Mesenchymal stem cell (in vitro differentiated cells and primary cell): ENCODE results near the gene DTNB.
"Not testable (repeated sequence)": the region's sequence is repeated elsewhere in the genome, so short reads cannot be mapped to it uniquely, and the experiment has no call there.

ENCODE experiments used
- DNase-seq: peaks from one replicate; pipeline ENCODE4 v3.0.0-alpha.2; 2013
- H2AFZ ChIP-seq: one replicate; pipeline ENCODE4 v1.6.1; 2013; ENCODE audit warnings: low read depth, mild to moderate bottlenecking, control low read depth, inconsistent platforms, low read length, moderate library complexity
- H2AK5ac ChIP-seq: 2 replicates; pipeline ENCODE4 v1.6.1; 2013; ENCODE audit warnings: low read length, moderate library complexity, mild to moderate bottlenecking, inconsistent platforms; ENCODE audit not compliant: severe bottlenecking
- H2BK120ac ChIP-seq: one replicate; pipeline ENCODE4 v1.6.1; 2013; ENCODE audit warnings: low read depth, mild to moderate bottlenecking, inconsistent platforms, low read length, moderate library complexity
- H2BK12ac ChIP-seq, 2 experiments: one replicate each; pipeline ENCODE4 v1.6.1; 2013; ENCODE audit warnings: inconsistent platforms in 2 of 2, low read length in 2 of 2, mild to moderate bottlenecking in 2 of 2, moderate library complexity in 2 of 2, control low read depth in 1 of 2
- H2BK15ac ChIP-seq: one replicate; pipeline ENCODE4 v1.6.1; 2013; ENCODE audit warnings: mild to moderate bottlenecking, low read depth, inconsistent platforms; ENCODE audit not compliant: poor library complexity, severe bottlenecking
- H2BK5ac ChIP-seq: 2 replicates; pipeline ENCODE4 v1.6.1; 2013; ENCODE audit warnings: low read depth, mild to moderate bottlenecking, low read length, control low read depth, inconsistent platforms; ENCODE audit not compliant: poor library complexity, severe bottlenecking
- H3K14ac ChIP-seq, 2 experiments: one replicate each; pipeline ENCODE4 v1.6.1; 2013; ENCODE audit warnings: inconsistent platforms in 2 of 2, low read length in 2 of 2, control low read depth in 1 of 2, mild to moderate bottlenecking in 1 of 2, moderate library complexity in 1 of 2
- H3K18ac ChIP-seq, 2 experiments: one replicate each; pipeline ENCODE4 v1.6.1; 2013; ENCODE audit warnings: inconsistent platforms in 2 of 2, low read length in 2 of 2, control low read depth in 1 of 2, low read depth in 1 of 2, mild to moderate bottlenecking in 1 of 2
- H3K23ac ChIP-seq, 2 experiments: one replicate each; pipeline ENCODE4 v1.6.1; 2013; ENCODE audit warnings: inconsistent platforms in 2 of 2, low read length in 2 of 2, mild to moderate bottlenecking in 2 of 2, moderate library complexity in 2 of 2, control low read depth in 1 of 2
- H3K27ac ChIP-seq: 2 replicates; pipeline ENCODE4 v1.5.1; 2013; ENCODE audit warnings: mild to moderate bottlenecking, moderate library complexity, low read length, control low read depth, inconsistent platforms; ENCODE audit not compliant: poor library complexity, severe bottlenecking
- H3K27me3 ChIP-seq, 2 experiments: 2 replicates each; pipeline versions ENCODE4 v1.6.1 to v1.7.0; 2013; ENCODE audit warnings: low read length in 2 of 2, mild to moderate bottlenecking in 2 of 2, moderate library complexity in 2 of 2, control low read depth in 1 of 2, inconsistent platforms in 1 of 2; ENCODE audit not compliant: control insufficient read depth in 1 of 2, insufficient read depth in 1 of 2
- H3K36me3 ChIP-seq, 2 experiments: 2 replicates each; pipeline versions ENCODE4 v1.6.1 to v1.7.0; 2013; ENCODE audit warnings: low read length in 2 of 2, control low read depth in 1 of 2, inconsistent platforms in 1 of 2, low read depth in 1 of 2, mild to moderate bottlenecking in 1 of 2; ENCODE audit not compliant: insufficient read depth in 2 of 2, control insufficient read depth in 1 of 2
- H3K4ac ChIP-seq, 2 experiments: one replicate each; pipeline ENCODE4 v1.6.1; 2013; ENCODE audit warnings: inconsistent platforms in 2 of 2, low read length in 2 of 2, mild to moderate bottlenecking in 2 of 2, moderate library complexity in 2 of 2, control low read depth in 1 of 2, low read depth in 1 of 2
- H3K4me1 ChIP-seq: 2 replicates; pipeline ENCODE4 v1.6.1; 2013; ENCODE audit warnings: low read depth, low read length, control low read depth; ENCODE audit not compliant: control insufficient read depth, insufficient read depth
- H3K4me2 ChIP-seq: 2 replicates; pipeline ENCODE4 v1.6.1; 2013; ENCODE audit warnings: low read length, mild to moderate bottlenecking, inconsistent platforms; ENCODE audit not compliant: poor library complexity, severe bottlenecking
- H3K4me3 ChIP-seq, 2 experiments: 2 replicates each; pipeline versions ENCODE4 v1.5.1 to v1.7.0; 2013; ENCODE audit warnings: low read length in 2 of 2, mild to moderate bottlenecking in 2 of 2, control low read depth in 1 of 2, low read depth in 1 of 2; ENCODE audit not compliant: insufficient read depth in 1 of 2
- H3K79me1 ChIP-seq: replicated peaks from 2 replicates; pipeline ENCODE4 v1.6.1; 2013; ENCODE audit warnings: mild to moderate bottlenecking, control low read depth, low read length, inconsistent platforms; ENCODE audit not compliant: poor library complexity, severe bottlenecking
- H3K9ac ChIP-seq: 2 replicates; pipeline ENCODE4 v1.7.0; 2013; ENCODE audit warnings: mild to moderate bottlenecking, low read length, moderate library complexity
- H3K9me3 ChIP-seq: 2 replicates; pipeline ENCODE4 v1.7.0; 2013; ENCODE audit warnings: mild to moderate bottlenecking, low read length; ENCODE audit not compliant: control insufficient read depth
- H4K8ac ChIP-seq: one replicate; pipeline ENCODE4 v1.6.1; 2013; ENCODE audit warnings: inconsistent platforms, mild to moderate bottlenecking, low read length, moderate library complexity
- H4K91ac ChIP-seq: one replicate; pipeline ENCODE4 v1.6.1; 2013; ENCODE audit warnings: mild to moderate bottlenecking, low read length, inconsistent platforms
- WGBS: methylation state at CpG from one replicate; pipeline ENCODE4 v1.1.7; 2013; ENCODE audit warnings: mixed read lengths; 5-methylcytosine and 5-hydroxymethylcytosine counted together

Gene DTNB

DNA sequence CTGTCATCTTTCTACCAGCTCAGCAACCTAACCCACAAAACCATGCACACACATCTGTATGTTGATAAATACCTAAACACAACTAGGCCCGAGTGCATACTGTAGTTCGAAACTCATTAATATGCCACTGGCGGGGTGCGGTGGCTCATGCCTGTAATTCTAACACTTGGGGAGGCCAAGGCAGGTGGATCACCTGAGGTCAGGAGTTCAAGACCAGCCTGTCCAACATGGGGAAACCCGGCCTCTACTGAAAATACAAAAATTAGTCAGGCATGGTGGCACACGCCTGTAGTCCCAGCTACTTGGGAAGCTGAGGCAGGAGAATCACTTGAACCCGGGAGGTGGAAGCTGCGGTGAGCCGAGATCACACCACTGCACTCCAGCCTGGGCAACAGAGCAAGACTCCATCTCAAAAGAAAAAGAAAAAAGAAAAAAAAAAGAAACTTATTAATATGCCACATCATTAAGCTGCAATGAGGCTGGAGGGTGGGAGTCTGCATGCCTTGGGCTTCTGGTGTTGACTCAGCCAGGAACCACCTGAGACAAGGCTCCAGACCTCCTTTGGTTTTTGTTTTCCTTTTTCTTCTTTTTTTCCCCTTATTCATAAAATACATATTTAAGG is 71.6 kb downstream of the DTNB start:
- not testable (repeated sequence) for H2BK120ac ChIP-seq

GRCh38 chr2:25598911-25599310 is 74.5 kb downstream of the DTNB start:
- H3K9ac ChIP-seq: no peak overlapping the region
- H3K4me2 ChIP-seq: no peak overlapping the region
- H2AFZ ChIP-seq: no peak overlapping the region
- H3K4me1 ChIP-seq: no peaks in the 10 kb centered on the region
- H3K36me3 ChIP-seq: no peaks in the 10 kb centered on the region
- no peak overlapping the region for H3K4me3 ChIP-seq
- no peak overlapping the region for H2BK12ac ChIP-seq
- H3K18ac ChIP-seq: no peak overlapping the region
- H3K9me3 ChIP-seq: no peaks in the 10 kb centered on the region
- H3K27ac ChIP-seq: no peak overlapping the region
- H2BK5ac ChIP-seq: no peak overlapping the region
- no peak overlapping the region for H4K8ac ChIP-seq
- no peaks in the 10 kb centered on the region for H3K79me1 ChIP-seq
- no peak overlapping the region for H2BK15ac ChIP-seq
- no peak overlapping the region for H2BK120ac ChIP-seq
- no peak for DNase-seq
- H3K23ac ChIP-seq: no peak overlapping the region
- no peak overlapping the region for H4K91ac ChIP-seq
- H3K27me3 ChIP-seq: no peaks in the 10 kb centered on the region
- H3K4ac ChIP-seq: no peak overlapping the region
- H3K14ac ChIP-seq: no peak overlapping the region
- WGBS: 96% methylated on average over 3 of the region's 4 CpGs
- no peak overlapping the region for H2AK5ac ChIP-seq

More for the DNA sequence above, 71.6 kb downstream of the DTNB start:
- H3K79me1 ChIP-seq, H2BK5ac ChIP-seq, H3K4me1 ChIP-seq, DNase-seq, H3K27ac ChIP-seq, H3K4me2 ChIP-seq, H3K14ac ChIP-seq, H3K18ac ChIP-seq, H2BK12ac ChIP-seq, H4K91ac ChIP-seq, H2BK15ac ChIP-seq, H3K9ac ChIP-seq, H3K4ac ChIP-seq, H3K9me3 ChIP-seq, H2AFZ ChIP-seq, H3K27me3 ChIP-seq, H3K23ac ChIP-seq, H3K36me3 ChIP-seq, H3K4me3 ChIP-seq, H4K8ac ChIP-seq, H2AK5ac ChIP-seq: not testable (repeated sequence)
- WGBS: 94% methylated on average over 7 of the region's 9 CpGs

DNA sequence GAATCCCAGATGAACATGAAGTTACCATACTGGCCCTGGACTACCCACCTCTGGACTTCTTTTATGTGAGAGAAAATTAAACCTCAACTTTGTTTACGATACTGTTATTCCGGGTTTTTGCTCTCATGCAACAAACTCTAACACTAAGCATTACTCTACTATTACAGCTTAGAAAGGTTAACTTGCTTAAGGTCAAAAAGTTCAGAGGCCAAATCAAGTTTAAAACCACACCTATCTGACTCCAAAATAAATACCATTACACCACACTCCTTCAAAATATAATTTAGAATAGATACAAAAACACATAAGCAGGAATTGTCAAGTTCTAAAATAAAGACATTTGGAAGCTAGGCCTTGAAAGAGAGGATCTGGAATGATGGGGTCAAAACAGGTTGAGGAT is 75.0 kb downstream of the DTNB start:
- Histone ChIP-seq H3K23ac (no peak overlapping the region), H3K4me1 (no peaks in the 10 kb centered on the region), H3K9me3 (no peaks in the 10 kb centered on the region), H2BK120ac (no peak overlapping the region), H2BK12ac (no peak overlapping the region), H4K91ac (no peak overlapping the region), H3K4ac (no peak overlapping the region), H3K4me2 (no peak overlapping the region), H2AK5ac (no peak overlapping the region), H3K79me1 (no peaks in the 10 kb centered on the region), H3K14ac (no peak overlapping the region), H3K9ac (no peak overlapping the region), H2BK5ac (no peak overlapping the region), H3K27ac (no peak overlapping the region), H4K8ac (no peak overlapping the region), H3K36me3 (no peaks in the 10 kb centered on the region), H3K27me3 (no peaks in the 10 kb centered on the region), H3K4me3 (no peak overlapping the region), H2AFZ (no peak overlapping the region), H2BK15ac (no peak overlapping the region), H3K18ac (no peak overlapping the region)
- WGBS: 98% methylated on average over 2 of the region's 2 CpGs
- DNase-seq: no peak

DNA sequence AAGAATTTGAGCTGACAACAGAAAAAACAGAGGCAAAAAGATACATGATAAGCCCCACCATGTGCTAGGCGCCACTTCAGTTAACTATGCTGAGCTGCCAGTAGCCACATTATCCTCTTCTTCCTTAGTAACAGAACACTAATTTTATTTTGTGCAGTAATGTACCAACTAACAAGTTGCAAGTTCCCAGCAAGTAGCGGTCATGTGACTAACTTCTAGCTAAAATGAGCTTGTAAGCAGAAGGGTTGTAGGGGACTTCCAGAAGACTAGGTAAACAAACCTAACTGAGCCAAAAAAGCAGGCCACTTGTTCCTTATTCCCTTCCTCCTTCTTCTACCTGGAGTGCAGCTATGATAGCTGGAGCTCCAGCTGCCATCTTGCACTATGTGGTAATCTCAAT is 75.5 kb downstream of the DTNB start:
- Histone ChIP-seq H2BK15ac (no peak overlapping the region), H3K18ac (no peak overlapping the region), H4K91ac (no peak overlapping the region), H2BK5ac (no peak overlapping the region), H2AFZ (no peak overlapping the region), H2AK5ac (no peak overlapping the region), H3K4me3 (no peak overlapping the region), H3K4me2 (no peak overlapping the region), H4K8ac (no peak overlapping the region), H3K4me1 (no peaks in the 10 kb centered on the region), H3K14ac (no peak overlapping the region), H3K27ac (no peak overlapping the region), H2BK12ac (no peak overlapping the region), H3K23ac (no peak overlapping the region), H3K4ac (no peak overlapping the region), H3K36me3 (no peaks in the 10 kb centered on the region), H3K9ac (no peak overlapping the region), H3K27me3 (no peaks in the 10 kb centered on the region), H3K79me1 (no peaks in the 10 kb centered on the region), H2BK120ac (no peak overlapping the region), H3K9me3 (no peaks in the 10 kb centered on the region)
- 100% methylated on average over 2 of the region's 2 CpGs for WGBS
- no peak for DNase-seq
